Measurements from ENCODE around the gene NAV1.

Gene NAV1

DNA sequence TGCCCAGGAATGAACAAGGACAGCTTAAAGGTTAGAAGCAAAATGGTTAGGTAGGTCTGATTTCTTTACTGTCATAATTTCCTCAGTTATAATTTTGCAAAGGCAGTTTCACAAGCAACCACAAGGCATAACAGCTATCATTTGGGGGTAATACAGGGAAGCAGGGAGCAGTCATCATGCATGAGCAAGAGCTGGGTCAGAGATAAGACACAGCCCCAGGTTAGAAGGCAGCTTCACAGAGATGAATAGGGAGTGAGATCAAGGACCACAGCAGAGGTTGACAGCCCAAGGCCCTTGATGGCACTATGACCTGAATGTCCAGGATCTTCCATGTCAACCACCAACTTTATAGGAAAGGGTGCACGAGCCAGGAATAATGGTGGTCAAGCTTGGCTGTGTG, 23.0 kb upstream of the NAV1 start:
- Histone ChIP-seq H3K9me3 (ENCODE audit: insufficient read depth, low read depth, low read length) (no peaks in the 10 kb centered on the region), H2BK12ac (ENCODE audit: low read length) (peak overlapping the region; percentile 99), H2AFZ (ENCODE audit: insufficient read depth, low read length, poor library complexity) (peak overlapping the region; percentile 3), H2BK120ac (ENCODE audit: insufficient read depth, low read length, poor library complexity) (peak overlapping the region; percentile 95), H2BK5ac (ENCODE audit: low read depth, low read length, poor library complexity) (peak overlapping the region; percentile 98), H3K4me3 (ENCODE audit: low read depth, low read length) (no peak overlapping the region), H3K9ac (ENCODE audit: low read length) (no peak overlapping the region), H3K36me3 (ENCODE audit: control insufficient read depth in 1 of 2, insufficient read depth in 2 of 2, low read length in 2 of 2) (no peaks in the 10 kb centered on the region), H3K79me1 (ENCODE audit: low read length) (peaks cover 65% of the 10 kb centered on the region), H3K27me3 (ENCODE audit: insufficient read depth, low read length) (no peaks in the 10 kb centered on the region), H3K4me2 (ENCODE audit: low read length) (peak overlapping the region; percentile 59), H4K91ac (ENCODE audit: low read depth, low read length) (peak overlapping the region; percentile 99), H3K14ac (ENCODE audit: low read length) (peak overlapping the region; percentile 85), H3K27ac (ENCODE audit: low read depth, low read length) (peak overlapping the region; percentile 97), H3K79me2 (ENCODE audit: control insufficient read depth, insufficient read depth, low read length, poor library complexity) (peaks cover 15% of the 10 kb centered on the region), H4K8ac (ENCODE audit: low read depth, low read length) (peak overlapping the region; percentile 94), H2AK5ac (ENCODE audit: low read length) (peak overlapping the region; percentile 85), H3K4ac (ENCODE audit: low read depth, low read length) (peak overlapping the region; percentile 83), H3K23ac (ENCODE audit: low read length) (no peak overlapping the region), H3K18ac (ENCODE audit: low read length) (peak overlapping the region; percentile 58), H4K12ac (ENCODE audit: low read depth, low read length) (no peak overlapping the region), H3K4me1 (ENCODE audit: control insufficient read depth in 1 of 2, insufficient read depth in 2 of 2, low read length in 2 of 2) (peaks cover 46 to 49% of the 10 kb centered on the region in 2 experiments)
- no CpG with 5 or more reads among the region's 1 CpG for WGBS (ENCODE audit: extremely low coverage, insufficient coverage, insufficient read length)
- DNase-seq = peak; percentile 58 to 66

GRCh38 chr1:201516511-201517127, 22.3 kb upstream of the NAV1 start:
- peak overlapping the region; percentile 97 for H3K27ac ChIP-seq (ENCODE audit: low read depth, low read length)
- no peak overlapping the region for H3K4me3 ChIP-seq (ENCODE audit: low read depth, low read length)
- H3K4me1 ChIP-seq (ENCODE audit: control insufficient read depth in 1 of 2, insufficient read depth in 2 of 2, low read length in 2 of 2) = peaks cover 41 to 43% of the 10 kb centered on the region in 2 experiments
- H4K8ac ChIP-seq (ENCODE audit: low read depth, low read length) = peak overlapping the region; percentile 94
- peak; percentile 52 to 75 for DNase-seq
- no peaks in the 10 kb centered on the region for H3K36me3 ChIP-seq (ENCODE audit: control insufficient read depth in 1 of 2, insufficient read depth in 2 of 2, low read length in 2 of 2)
- no peak overlapping the region for H3K4me2 ChIP-seq (ENCODE audit: low read length)
- peak overlapping the region; percentile 95 for H2BK120ac ChIP-seq (ENCODE audit: insufficient read depth, low read length, poor library complexity)
- peak overlapping the region; percentile 99 for H4K91ac ChIP-seq (ENCODE audit: low read depth, low read length)
- peaks cover 15% of the 10 kb centered on the region for H3K79me2 ChIP-seq (ENCODE audit: control insufficient read depth, insufficient read depth, low read length, poor library complexity)
- no peak overlapping the region for H3K9ac ChIP-seq (ENCODE audit: low read length)
- H2BK12ac ChIP-seq (ENCODE audit: low read length) = peak overlapping the region; percentile 99
- H3K14ac ChIP-seq (ENCODE audit: low read length) = peak overlapping the region; percentile 85
- H3K4ac ChIP-seq (ENCODE audit: low read depth, low read length) = peak overlapping the region; percentile 83
- peak overlapping the region; percentile 85 for H2AK5ac ChIP-seq (ENCODE audit: low read length)
- H2AFZ ChIP-seq (ENCODE audit: insufficient read depth, low read length, poor library complexity) = no peak overlapping the region
- H2BK5ac ChIP-seq (ENCODE audit: low read depth, low read length, poor library complexity) = peak overlapping the region; percentile 98
- H3K23ac ChIP-seq (ENCODE audit: low read length) = no peak overlapping the region
- no CpG with 5 or more reads among the region's 2 CpGs for WGBS (ENCODE audit: extremely low coverage, insufficient coverage, insufficient read length)
- no peak overlapping the region for H3K18ac ChIP-seq (ENCODE audit: low read length)
- H3K27me3 ChIP-seq (ENCODE audit: insufficient read depth, low read length) = no peaks in the 10 kb centered on the region
- no peaks in the 10 kb centered on the region for H3K9me3 ChIP-seq (ENCODE audit: insufficient read depth, low read depth, low read length)
- H4K12ac ChIP-seq (ENCODE audit: low read depth, low read length) = no peak overlapping the region
- H3K79me1 ChIP-seq (ENCODE audit: low read length) = peaks cover 59% of the 10 kb centered on the region

DNA sequence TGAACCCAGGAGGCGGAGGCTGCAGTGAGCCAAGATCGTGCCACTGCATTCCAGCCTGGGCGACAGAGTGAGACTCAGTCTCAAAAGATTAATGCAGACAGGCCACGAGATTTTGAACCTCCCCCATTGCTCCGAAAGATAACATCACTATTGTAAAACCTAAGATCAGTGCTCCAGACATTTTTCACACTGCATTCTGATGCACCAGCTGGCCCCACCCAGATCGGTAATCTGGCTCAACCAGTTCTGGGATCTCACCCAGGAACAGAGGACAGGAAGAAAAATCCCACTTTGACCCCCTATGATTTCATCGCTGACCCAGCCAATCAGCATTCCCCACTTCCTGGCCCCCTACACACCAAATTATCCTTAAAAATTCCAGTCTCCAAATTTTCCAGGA, 21.3 kb upstream of the NAV1 start:
- Histone ChIP-seq H2BK5ac (ENCODE audit: low read depth, low read length, poor library complexity) (peak overlapping the region; percentile 97), H3K4ac (ENCODE audit: low read depth, low read length) (no peak overlapping the region), H4K12ac (ENCODE audit: low read depth, low read length) (no peak overlapping the region), H3K36me3 (ENCODE audit: control insufficient read depth in 1 of 2, insufficient read depth in 2 of 2, low read length in 2 of 2) (no peaks in the 10 kb centered on the region), H3K27ac (ENCODE audit: low read depth, low read length) (peak overlapping the region; percentile 97), H3K9me3 (ENCODE audit: insufficient read depth, low read depth, low read length) (no peaks in the 10 kb centered on the region), H3K18ac (ENCODE audit: low read length) (no peak overlapping the region), H3K9ac (ENCODE audit: low read length) (no peak overlapping the region), H3K79me2 (ENCODE audit: control insufficient read depth, insufficient read depth, low read length, poor library complexity) (peaks cover 13% of the 10 kb centered on the region), H4K91ac (ENCODE audit: low read depth, low read length) (peak overlapping the region; percentile 99), H3K23ac (ENCODE audit: low read length) (no peak overlapping the region), H4K8ac (ENCODE audit: low read depth, low read length) (no peak overlapping the region), H3K4me1 (ENCODE audit: control insufficient read depth in 1 of 2, insufficient read depth in 2 of 2, low read length in 2 of 2) (peaks cover 39 to 40% of the 10 kb centered on the region in 2 experiments), H3K79me1 (ENCODE audit: low read length) (peaks cover 51% of the 10 kb centered on the region), H3K14ac (ENCODE audit: low read length) (no peak overlapping the region), H2BK12ac (ENCODE audit: low read length) (no peak overlapping the region), H3K27me3 (ENCODE audit: insufficient read depth, low read length) (no peaks in the 10 kb centered on the region), H2AK5ac (ENCODE audit: low read length) (no peak overlapping the region), H3K4me2 (ENCODE audit: low read length) (no peak overlapping the region), H2BK120ac (ENCODE audit: insufficient read depth, low read length, poor library complexity) (peak overlapping the region; percentile 87), H3K4me3 (ENCODE audit: low read depth, low read length) (no peak overlapping the region), H2AFZ (ENCODE audit: insufficient read depth, low read length, poor library complexity) (no peak overlapping the region)
- no CpG with 5 or more reads among the region's 7 CpGs for WGBS (ENCODE audit: extremely low coverage, insufficient coverage, insufficient read length)
- peak; percentile 97 to 98 for DNase-seq

- peak overlapping the region; percentile 89 for H2AK5ac ChIP-seq (ENCODE audit: low read length)
- peak overlapping the region; percentile 100 for H2BK12ac ChIP-seq (ENCODE audit: low read length)
- H3K14ac ChIP-seq (ENCODE audit: low read length) = peak overlapping the region; percentile 98
- H4K8ac ChIP-seq (ENCODE audit: low read depth, low read length) = peak overlapping the region; percentile 92
- no peaks in the 10 kb centered on the region for H3K36me3 ChIP-seq (ENCODE audit: control insufficient read depth in 1 of 2, insufficient read depth in 2 of 2, low read length in 2 of 2)
- H3K27me3 ChIP-seq (ENCODE audit: insufficient read depth, low read length) = no peaks in the 10 kb centered on the region
- peak overlapping the region; percentile 98 for H3K18ac ChIP-seq (ENCODE audit: low read length)
- H3K79me2 ChIP-seq (ENCODE audit: control insufficient read depth, insufficient read depth, low read length, poor library complexity) = peaks cover 13% of the 10 kb centered on the region
- DNase-seq = peak in 1 of 2 donors; percentile 31
- no peak overlapping the region for H4K12ac ChIP-seq (ENCODE audit: low read depth, low read length)
- peak overlapping the region; percentile 92 for H3K4ac ChIP-seq (ENCODE audit: low read depth, low read length)
- H3K27ac ChIP-seq (ENCODE audit: low read depth, low read length) = peak overlapping the region; percentile 87
- H3K23ac ChIP-seq (ENCODE audit: low read length) = no peak overlapping the region
- H3K9ac ChIP-seq (ENCODE audit: low read length) = no peak overlapping the region
- no peak overlapping the region for H3K4me2 ChIP-seq (ENCODE audit: low read length)
- H3K4me3 ChIP-seq (ENCODE audit: low read depth, low read length) = no peak overlapping the region
- peak overlapping the region; percentile 99 for H2BK5ac ChIP-seq (ENCODE audit: low read depth, low read length, poor library complexity)
- H3K9me3 ChIP-seq (ENCODE audit: insufficient read depth, low read depth, low read length) = no peaks in the 10 kb centered on the region
- H4K91ac ChIP-seq (ENCODE audit: low read depth, low read length) = peak overlapping the region; percentile 99
- H2AFZ ChIP-seq (ENCODE audit: insufficient read depth, low read length, poor library complexity) = peak overlapping the region; percentile 60
- H3K79me1 ChIP-seq (ENCODE audit: low read length) = peaks cover 48% of the 10 kb centered on the region
- no CpG with 5 or more reads among the region's 5 CpGs for WGBS (ENCODE audit: extremely low coverage, insufficient coverage, insufficient read length)
- peaks cover 37% of the 10 kb centered on the region in 2 experiments for H3K4me1 ChIP-seq (ENCODE audit: control insufficient read depth in 1 of 2, insufficient read depth in 2 of 2, low read length in 2 of 2)
- peak overlapping the region; percentile 100 for H2BK120ac ChIP-seq (ENCODE audit: insufficient read depth, low read length, poor library complexity)
Measured at GRCh38 chr1:201518071-201518470, 20.9 kb upstream of the NAV1 start.
